CD4-positive, alpha-beta T cell treated with Interleukin-15 for 1 hour (primary cell): ENCODE results near the gene TAS2R50.

Experiments used
- DNase-seq: peaks from one replicate; pipeline ENCODE4 v3.0.0-alpha.2; 2020

TAS2R50 gene

DNA sequence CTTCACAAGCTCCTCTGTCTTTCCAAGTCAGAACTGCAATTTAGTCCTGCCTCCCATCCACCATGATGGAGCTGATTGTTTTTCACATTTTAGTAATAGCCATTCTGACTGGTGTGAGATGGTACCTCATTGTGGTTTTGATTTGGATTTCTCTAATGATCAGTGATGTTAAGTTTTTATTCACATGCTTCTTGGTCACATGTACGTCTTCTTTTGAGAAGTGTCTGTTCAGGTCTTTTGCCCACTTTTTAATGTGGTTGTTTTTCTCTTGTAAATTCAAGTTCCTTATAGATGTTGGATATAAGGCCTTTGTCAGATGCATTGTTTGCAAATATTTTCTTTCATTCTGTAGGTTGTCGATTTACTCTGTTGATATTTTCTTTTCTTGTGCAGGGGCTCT is 43.5 kb downstream of the TAS2R50 start:
- DNase-seq: no peak

DNA sequence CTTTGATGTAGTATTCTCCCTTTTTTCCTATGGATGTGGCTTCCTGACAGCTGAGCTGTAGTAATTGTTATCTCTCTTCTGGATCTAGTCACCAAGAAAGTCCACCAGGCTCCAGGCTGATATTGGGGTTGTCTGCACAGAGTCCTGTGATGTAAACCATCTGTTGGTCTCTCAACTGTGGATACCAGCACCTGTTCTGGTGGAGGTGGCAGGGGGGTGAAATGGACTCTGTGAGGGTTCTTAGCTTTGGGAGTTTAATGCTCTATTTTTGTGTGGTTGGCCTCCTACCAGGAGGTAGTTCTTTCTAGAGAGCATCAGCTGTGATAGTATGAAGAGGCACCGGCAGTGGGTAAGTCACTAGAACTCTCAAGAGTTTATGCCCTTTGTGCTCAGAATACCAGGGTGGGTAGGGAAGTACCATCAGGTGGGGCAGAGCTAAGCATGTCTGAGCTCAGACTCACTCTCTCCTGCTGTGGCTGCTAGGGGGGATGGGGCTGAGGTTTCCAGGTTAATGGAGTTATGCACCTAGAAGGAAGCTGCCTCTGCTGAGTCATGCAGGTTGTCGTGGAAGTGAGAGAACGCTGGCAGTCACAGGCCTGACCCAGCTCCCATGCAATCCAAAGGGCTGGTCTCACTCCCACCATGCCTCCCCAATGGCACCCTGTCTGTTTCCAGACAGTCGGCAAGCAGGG is 44.6 kb downstream of the TAS2R50 start:
- no peak for DNase-seq

DNA sequence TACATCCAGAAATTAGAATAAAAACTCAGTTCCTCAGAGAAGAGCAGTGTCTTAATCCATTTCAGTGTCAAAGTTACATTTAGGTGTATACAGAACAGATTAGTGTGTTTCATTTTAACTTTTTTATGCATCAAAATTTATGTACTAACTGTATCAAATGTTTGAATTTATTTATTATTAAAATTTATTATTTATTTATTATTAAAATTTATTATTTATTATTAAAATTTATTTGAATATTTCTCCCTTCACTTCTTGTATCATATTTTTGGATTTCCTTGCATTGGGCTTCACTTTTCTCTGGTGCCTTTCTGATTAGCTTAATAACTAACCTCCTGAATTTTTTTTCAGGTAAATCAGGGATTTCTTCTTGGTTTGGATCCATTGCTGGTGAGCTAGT is 45.3 kb downstream of the TAS2R50 start:
- DNase-seq: no peak

DNA sequence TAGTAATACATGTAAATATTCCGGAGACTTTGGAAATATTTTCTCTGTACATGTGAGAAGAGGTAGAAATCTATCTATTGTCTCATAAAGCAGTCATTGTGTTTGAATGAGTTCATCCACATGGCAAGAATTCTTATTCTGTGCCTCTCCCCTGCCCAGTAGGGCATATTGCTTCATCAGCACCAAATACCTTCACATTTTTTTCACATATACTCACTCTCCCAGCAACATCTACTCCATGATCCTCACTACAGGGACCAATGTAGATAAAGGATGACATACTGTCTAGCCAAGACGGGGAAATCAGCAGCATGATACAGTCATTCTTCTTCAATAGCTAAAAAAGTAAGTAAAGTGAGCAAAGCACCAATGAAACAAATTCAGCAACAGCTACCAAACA is 46.3 kb downstream of the TAS2R50 start:
- DNase-seq: no peak

DNA sequence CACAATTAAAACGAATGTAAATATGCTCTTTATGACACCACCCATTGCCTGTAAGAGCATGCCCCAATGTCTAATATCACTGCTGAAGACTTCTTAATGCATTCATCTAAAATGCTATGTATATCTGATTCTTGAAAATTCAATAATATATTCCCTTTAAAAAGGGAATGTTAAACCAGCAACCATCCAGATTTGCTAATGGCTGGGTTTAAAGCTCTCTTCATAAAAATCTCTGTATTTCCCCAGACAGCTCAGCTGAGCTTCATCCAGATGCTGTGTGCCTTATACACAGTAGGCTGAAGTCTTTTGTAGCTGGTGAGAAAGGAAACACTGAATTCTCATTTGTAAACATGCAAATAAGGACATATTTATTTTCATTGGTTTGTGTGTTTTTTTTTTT is 47.5 kb downstream of the TAS2R50 start, which contains the start of gene TAS2R14:
TSS of gene TAS2R14 (minus strand) at position 101 of the 400 bp plus-strand sequence. CDS start at position 45, 56 bp downstream.
- no peak for DNase-seq

DNA sequence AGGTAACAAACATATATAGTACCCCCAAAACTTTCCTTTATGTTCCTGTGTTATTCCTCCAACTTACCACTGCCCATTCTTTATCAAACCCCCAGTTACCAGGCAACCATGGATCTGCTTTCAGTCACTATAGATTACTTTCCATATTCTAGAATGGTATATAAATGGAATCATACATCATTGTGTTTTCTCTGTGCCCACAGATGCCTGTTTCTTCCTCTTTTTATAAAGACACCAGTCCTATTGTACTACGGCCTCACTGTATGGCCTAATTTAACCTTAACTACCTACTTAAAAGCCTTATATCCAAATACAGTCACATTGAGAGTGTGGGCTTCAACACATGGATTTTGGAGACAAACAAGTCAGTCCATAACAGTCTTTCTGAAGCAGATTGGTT is 50.2 kb downstream of the TAS2R50 start:
- DNase-seq: no peak
